Measurements from ENCODE around the gene ATP10A.

Gene ATP10A
- total RNA-seq = 2.3 to 127 (median 11.2) reads per million in 18 experiments

- DNase-seq = peak; percentile 39 to 43
Measured at GRCh38 chr15:25863111-25863967, at the start of gene ATP10A. ATP10A (minus strand) TSS chr15:25863327; CDS start chr15:25863096, 231 bp downstream.

GRCh38 chr15:25912035-25912434 is 48.9 kb upstream of the ATP10A start:
- no peak for DNase-seq

- DNase-seq = no peak
Measured at GRCh38 chr15:25910832-25911231, 47.7 kb upstream of the ATP10A start.

- DNase-seq = no peak
Measured at GRCh38 chr15:25909806-25910205, 46.7 kb upstream of the ATP10A start.

- DNase-seq = no peak
Measured at GRCh38 chr15:25909325-25909724, 46.2 kb upstream of the ATP10A start.

GRCh38 chr15:25905140-25905539 is 42.0 kb upstream of the ATP10A start:
- peak; percentile 94 to 95 for DNase-seq

- peak in 1 of 2 donors; percentile 36 for DNase-seq
Measured at GRCh38 chr15:25903024-25903581, 40.0 kb upstream of the ATP10A start.

- peak; percentile 50 to 75 for DNase-seq
Measured at GRCh38 chr15:25901811-25902605, 38.9 kb upstream of the ATP10A start.

- peak; percentile 82 to 86 for DNase-seq
Measured at GRCh38 chr15:25900901-25901300, 37.8 kb upstream of the ATP10A start.

GRCh38 chr15:25900431-25900830 is 37.3 kb upstream of the ATP10A start:
- no peak for DNase-seq

- DNase-seq = no peak
Measured at GRCh38 chr15:25899870-25900269, 36.7 kb upstream of the ATP10A start.

GRCh38 chr15:25897658-25898057 is 34.5 kb upstream of the ATP10A start:
- DNase-seq = no peak

- no peak for DNase-seq
Measured at GRCh38 chr15:25894371-25894902, 31.3 kb upstream of the ATP10A start.

- DNase-seq = no peak
Measured at GRCh38 chr15:25893596-25893995, 30.5 kb upstream of the ATP10A start.

- DNase-seq = no peak
Measured at GRCh38 chr15:25892126-25892525, 29.0 kb upstream of the ATP10A start.

- DNase-seq = peak; percentile 38 to 59
Measured at GRCh38 chr15:25891081-25891480, 28.0 kb upstream of the ATP10A start.

GRCh38 chr15:25890529-25890928 is 27.4 kb upstream of the ATP10A start:
- peak; percentile 15 to 23 for DNase-seq

GRCh38 chr15:25887870-25888269 is 24.7 kb upstream of the ATP10A start:
- no peak for DNase-seq

GRCh38 chr15:25886498-25887140 is 23.5 kb upstream of the ATP10A start:
- DNase-seq = peak; percentile 93 to 95

GRCh38 chr15:25884370-25884769 is 21.2 kb upstream of the ATP10A start:
- no peak for DNase-seq

- no peak for DNase-seq
Measured at GRCh38 chr15:25883463-25884259, 20.5 kb upstream of the ATP10A start.

- DNase-seq = no peak
Measured at GRCh38 chr15:25882466-25882865, 19.3 kb upstream of the ATP10A start.
